GM19455 (cell line): Measurements from ENCODE around the gene TIGAR.

Experiments used
- ATAC-seq: cut with Tn5 transposase; IDR thresholded peaks from one replicate; pipeline ENCODE4 v1.9.1; 2021; ENCODE audit not compliant: unreplicated experiment

Gene TIGAR

DNA sequence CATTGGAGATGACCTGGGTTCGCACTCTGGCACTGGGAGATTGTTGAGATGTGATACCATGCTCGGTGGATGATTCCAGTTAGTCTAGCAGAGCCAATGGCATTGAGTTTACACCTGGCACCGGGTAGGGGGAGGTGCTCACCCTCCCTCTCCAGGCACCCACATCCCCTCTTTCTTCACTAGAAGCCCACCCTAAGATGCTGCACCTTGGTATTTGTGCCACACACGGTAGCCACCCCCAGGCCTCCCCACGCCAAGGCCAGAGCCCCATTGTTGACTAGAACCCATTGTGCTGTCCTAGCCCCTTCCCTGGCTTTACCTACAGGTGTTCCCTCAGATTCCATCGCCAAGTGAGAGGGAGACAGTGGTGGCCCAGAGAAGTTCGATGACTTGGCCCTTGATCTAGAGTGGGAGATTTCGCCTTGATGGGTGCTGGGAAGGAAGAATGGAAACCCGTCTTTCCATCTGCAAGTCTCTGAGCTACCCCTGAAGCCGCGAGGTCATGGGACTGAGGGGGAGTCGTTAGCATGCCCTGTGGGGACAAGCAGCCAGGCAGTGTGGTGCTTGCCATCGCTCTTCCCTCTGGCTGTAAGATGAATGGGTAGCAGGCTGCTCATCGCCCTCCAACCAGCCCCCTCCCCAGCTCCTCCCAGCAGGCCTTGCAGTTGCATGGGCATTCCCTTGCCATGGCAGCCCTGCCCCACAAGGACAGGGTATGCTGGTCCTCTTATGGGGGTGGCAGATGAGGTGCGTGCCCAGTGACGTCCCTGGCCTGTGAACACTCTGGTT lies 38.7 kb upstream of the TIGAR start:
- no peak for ATAC-seq

GRCh38 chr12:4282892-4283511 lies 38.0 kb upstream of the TIGAR start:
- no peak for ATAC-seq

- no peak for ATAC-seq
These were observed 37.3 kb upstream of the TIGAR start for GRCh38 chr12:4283512-4284255.

DNA sequence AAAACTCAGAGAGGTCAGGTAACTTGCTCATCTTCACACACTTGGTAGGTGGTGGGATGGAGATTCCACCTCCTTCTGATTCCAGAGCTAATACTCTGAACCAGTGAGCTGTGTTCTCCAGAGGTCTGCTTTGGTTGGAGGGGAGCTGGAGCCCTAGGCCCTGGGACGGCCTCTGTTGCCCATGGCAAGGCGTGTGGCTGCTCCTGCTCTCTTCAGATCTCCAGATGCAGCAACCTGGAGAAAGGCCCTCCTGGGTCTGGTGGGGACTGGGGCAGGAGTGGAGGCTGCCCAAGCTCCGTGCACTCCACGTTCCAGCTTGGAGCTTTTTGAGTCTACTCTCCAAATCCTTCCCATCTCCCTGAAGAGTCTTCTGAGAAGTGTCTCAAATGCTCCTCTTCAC lies 36.7 kb upstream of the TIGAR start:
- ATAC-seq: no peak

- no peak for ATAC-seq
These were observed 35.9 kb upstream of the TIGAR start for GRCh38 chr12:4285070-4285469.

DNA sequence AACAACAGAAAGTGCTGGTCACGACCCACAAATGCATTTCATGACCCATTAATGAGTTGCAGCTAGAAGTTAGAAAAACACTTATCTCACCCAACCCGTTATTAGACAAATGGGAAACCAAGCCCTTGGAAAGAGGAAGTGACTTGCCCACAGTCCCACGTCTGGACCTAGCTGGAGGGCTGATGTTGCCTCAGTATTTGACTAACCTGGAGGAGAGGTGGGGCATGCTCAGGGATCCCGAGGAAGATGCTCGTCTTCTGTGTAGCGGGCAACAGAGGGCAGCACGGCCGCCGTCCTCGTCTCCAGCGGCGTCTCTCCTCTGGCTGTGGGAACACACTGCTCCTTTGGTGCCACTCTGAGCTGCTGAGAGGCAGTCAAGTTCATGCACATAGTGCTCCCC lies 34.8 kb upstream of the TIGAR start:
- no peak for ATAC-seq

DNA sequence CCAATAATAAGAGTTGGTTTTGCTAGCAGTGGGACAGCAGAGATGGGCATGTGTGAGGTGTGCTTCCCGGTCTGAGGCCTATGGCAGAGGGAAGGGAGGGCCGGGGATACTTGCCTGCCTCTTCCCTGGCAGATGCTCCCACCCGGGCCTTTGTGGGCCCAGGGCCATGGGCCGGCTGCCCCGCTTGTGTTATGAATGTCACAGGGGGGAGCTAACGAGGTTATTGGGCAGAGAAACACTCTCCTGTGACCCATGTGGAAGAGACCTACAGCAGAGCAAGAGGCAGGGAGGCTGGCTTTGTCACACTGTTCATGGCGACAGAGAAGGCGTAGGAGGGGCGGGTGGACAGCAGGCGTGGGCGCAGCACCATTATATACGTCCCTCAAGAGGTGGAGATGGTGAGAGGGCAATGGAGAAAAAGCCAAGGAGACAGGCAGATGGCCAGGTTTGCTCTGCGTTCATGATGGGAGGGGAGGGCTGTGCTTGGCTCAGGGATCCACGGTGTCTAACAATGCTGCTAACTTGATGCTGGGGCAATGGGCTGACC lies 34.2 kb upstream of the TIGAR start:
- ATAC-seq: no peak

DNA sequence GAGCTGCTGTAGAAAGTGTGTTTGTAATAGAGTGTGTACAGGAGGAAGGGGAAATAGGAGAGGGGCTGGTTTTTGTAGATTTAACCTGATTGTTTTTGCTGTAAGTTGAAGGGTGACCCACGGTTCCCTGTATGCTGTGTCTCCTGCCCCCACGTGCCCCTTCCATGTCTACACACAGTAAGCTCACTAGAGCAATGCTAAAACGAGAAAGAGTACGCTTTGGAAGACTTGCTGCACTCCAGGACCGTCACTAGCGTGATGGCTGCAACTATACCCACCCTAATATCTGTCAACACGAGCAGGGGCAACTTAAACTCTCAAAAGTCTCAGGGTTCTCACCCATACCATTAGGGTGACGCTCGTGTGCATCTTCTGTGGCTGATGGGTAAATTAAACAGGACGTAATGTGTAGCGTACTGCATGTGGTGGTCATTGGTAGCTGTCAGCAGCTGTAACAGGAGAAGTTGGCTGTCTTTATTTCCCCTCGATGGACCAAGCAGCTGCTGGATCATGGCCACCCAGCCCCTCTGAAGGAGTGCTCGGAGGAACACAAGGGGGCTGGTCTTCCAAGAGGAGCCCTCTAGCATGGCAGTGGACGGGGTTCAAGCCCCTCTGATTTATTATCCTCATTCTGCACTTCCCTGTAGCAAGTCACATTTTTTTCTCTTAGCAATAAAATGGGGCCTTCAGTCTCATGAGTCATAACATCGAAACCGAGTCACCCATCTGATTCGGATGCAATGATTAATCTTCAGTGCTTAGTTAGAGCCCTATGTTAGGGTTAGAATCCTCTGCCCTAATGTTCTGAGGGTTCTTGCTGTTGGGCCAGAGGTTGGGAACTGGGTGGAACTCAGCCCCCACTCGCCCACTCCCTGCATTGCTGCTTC lies 33.4 kb upstream of the TIGAR start:
- ATAC-seq: no peak

- no peak for ATAC-seq
These were observed 32.5 kb upstream of the TIGAR start for GRCh38 chr12:4288296-4289131.

DNA sequence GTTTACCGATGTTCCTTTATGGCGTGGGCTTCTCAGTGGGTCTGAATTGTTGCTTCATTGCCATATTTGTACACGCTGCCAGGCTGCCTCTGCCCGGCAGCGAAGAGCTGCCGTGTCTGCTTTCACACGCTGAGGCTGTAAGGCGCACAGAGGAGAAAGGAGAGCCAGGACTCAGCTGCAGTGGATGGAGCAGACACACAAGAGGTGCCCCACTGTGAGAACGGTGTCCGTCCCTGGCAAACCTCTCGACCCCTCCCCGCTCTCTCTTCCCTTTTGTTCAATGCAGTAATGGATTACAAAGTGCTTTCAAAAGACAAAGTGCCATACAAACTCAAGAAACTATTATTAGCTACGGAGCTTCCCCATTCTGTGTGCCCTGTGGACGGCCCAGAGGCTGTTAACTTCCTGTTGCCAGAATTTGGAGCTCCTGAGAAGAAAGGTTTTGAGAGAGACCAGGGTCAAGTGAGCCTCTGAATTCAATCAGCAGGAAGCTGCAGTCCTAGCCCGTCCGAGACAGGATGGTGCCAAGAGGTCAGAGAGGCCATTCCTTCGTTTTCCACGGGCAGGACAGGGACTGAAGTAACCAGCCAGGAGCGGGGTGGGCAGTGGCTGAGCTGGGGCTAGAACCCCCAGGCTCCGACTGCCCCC lies 31.7 kb upstream of the TIGAR start:
- no peak for ATAC-seq

DNA sequence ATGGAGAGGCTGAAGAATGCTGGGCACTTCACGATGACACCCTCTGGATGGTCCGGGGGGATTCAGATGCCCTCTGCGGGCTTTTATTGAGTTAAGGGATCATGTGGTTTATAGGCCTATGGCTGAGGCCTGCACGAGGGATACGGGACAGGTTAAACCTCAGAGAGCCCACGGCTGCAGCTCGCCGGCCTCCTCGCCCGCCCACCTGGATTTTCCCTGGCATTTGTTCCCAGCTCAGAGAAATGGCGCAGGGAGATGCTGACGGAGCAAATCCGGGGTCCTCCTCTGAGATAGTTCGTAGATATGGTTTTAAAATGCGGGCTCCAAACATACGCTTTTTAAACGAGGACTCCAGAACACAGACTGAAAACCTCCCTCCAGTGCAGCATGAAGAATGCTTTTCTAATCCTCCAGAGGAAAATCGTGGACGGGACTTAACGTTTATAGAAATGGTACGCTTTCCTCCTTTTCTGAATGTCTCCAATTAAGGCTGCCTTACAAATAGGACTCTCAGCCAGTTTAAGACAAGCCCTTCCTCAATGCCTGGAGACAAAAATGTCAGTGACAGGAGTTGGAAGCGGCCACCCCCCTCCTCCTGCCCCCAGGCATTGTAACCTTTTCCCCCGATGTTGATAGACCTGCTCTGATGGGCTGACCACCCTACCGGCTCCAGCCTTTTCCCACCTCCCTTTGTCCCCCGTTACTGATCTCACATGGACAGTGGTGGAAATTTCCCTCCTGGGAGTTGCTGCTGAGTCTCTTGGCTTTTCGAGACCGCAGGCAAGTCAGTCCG lies 30.8 kb upstream of the TIGAR start:
- ATAC-seq: no peak

DNA sequence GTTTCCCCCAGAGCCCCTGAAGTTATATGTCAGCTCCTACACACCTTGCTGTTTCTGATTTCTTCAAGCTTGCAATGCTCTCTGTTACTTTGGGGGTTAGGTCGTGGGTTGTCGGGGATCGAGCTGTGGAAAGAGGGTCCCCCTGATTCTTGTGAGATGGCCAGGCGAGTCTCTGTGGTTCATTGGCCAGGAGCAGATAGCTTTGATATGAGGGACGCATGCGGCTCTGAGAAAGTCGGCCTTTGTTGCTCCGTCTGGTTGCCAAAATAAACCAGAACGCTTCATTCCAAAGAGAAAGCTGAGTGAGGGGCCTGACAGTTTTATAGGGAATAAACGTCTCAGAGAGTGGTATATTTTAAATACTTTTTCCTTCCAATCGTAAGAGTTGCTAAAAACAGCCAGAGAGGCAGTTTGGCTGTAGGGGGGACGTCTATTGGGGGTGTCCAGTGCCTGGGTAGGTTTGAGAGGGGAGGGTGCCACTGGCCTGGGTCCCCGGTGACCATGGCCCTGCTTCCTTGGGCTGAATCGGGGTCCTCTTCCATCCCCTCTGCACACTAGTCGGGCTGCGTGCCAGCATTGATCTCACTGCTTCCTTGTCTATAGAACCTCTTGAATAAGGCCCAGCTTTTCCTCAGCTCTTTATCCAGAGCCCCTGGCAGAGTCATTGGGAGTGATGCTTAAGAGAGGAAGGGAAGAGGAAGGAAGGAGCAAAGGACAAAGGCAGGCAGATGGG lies 28.5 kb upstream of the TIGAR start:
- no peak for ATAC-seq

DNA sequence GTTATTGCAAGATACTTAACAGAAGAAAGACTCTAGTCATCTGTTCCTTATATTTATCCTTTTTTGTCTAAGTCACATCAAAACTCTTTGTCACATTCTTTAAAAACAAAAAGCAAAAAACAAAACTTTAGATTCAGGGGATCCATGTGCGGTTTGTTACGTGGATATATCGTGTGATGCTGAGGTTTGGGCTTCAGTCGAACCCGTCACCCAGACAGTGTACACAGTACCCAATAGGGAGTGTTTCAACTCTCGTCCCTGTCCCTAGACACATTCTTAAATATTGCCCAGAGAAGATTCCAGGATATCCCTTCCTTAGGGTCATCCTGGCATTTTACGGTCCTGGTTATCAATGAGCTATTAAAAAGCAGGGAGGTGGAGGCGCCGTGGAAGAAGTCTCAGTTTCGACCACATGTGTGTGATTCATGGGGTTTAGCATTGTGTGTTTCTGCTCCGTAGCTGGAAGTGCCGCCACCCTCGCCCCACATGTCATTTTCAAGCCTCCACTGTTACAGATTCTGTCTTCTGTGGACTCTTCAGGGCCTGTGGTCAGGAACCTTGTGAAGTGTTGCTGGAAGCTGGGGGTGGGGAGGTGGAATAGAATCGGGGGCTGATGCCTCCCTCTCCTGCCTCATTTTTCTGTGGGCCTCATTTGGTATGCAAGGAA lies 27.6 kb upstream of the TIGAR start:
- ATAC-seq: no peak

DNA sequence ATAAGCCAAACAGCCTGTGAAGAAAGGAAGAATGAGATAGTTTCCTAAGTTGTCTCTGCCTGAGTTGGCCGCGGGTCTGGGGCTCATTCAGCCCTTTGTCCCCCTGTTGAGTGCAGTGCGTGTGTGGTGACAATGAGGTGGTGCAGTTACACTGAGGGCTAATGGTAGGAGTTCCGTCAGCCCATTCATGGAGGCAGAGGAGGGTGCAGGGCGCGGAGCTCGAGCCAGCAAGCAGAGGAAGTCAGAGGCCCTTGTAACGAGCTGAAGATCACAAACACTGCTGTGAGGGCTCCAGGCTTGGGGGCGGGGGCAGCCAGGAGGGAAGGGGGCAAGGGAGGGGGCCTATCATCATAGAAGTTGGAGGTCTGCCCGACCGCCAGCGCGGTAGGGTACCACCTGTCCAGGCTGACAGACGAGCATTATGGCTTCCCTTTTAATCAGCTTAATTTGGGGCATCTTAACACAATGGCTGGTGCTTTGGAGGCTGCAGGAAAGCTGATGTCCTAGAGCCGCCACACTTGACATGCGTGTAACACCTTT lies 27.0 kb upstream of the TIGAR start:
- ATAC-seq: no peak

DNA sequence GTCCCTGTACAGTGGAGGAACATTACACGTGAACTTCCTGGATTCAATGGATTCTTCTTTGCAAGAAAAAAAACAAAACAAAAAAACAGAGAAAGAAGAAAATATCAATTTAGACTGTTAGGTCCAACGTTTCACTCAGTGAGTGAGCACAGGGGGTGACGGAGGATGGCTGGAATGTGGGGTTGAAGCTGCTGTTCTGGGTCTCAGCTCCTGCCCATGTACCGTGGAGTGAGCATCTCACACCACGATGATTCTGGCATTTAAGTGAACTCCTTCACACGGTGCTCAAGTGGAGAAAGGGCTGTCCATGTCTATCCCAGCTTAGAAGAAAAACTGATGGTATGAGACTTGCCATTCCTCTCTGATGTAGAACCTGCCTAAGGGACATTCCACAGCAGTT lies 24.3 kb upstream of the TIGAR start:
- no peak for ATAC-seq

DNA sequence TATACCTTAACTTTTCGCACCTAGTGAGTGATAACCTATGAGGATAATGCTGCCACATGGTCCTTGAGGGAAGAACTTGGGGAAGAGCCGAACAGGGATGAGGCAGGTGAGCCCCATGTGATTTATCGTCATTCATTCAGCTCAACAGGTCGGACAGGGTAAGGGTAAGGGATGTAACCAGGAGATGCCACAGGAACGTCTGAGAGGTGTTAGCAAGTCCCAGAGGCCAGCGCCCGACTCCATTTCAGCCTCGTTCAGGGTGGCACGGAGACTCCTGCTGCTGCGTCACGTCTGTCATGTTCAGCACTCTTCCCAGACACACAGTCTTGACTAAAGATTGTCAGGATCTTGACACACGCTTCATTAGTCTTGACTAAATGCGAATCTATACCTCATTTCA lies 23.4 kb upstream of the TIGAR start:
- ATAC-seq: no peak

DNA sequence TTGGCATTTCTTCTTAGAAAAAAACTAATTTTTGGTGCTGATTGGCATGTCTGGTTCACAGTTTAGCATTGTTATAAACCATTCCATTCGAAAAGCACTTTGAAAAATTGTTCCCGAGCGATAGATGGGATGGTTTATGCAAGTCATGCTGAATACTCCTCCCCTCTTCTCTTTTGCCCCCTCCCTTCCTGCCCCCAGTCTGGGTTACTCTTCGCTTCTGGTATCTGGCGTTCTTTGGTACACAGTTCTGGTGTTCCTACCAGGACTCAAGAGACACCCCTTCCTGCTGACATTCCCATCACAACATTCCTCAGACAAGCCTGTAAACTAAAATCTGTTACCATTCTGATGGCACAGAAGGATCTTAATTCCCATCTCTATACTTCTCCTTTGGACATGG lies 20.1 kb upstream of the TIGAR start:
- ATAC-seq: no peak
